Suprapubic skin (tissue), 3 donors: ENCODE measurements around the gene CYTH1.

Experiments
- CTCF ChIP-seq, 2 donors: fragments of 200-600 bp in 1 of 2; fragments of 450-650 bp in 1 of 2; sonication (generic) in 1 of 2; IDR thresholded peaks; one replicate each; pipeline ENCODE4 v1.5.1; 2016 to 2019; ENCODE audit warnings: antibody characterized with exemption in 2 of 2, mild to moderate bottlenecking in 1 of 2, moderate library complexity in 1 of 2
- EP300 ChIP-seq: sonication (generic); formaldehyde crosslinking; IDR thresholded peaks from one replicate; pipeline ENCODE4 v1.6.1; 2017; ENCODE audit warnings: antibody characterized with exemption
- POLR2A ChIP-seq, 2 donors: fragments of 450-650 bp; IDR thresholded peaks; one replicate each; pipeline ENCODE4 v1.6.1; 2017; ENCODE audit warnings: antibody characterized with exemption in 2 of 2, mild to moderate bottlenecking in 2 of 2, moderate library complexity in 2 of 2

- TF ChIP-seq CTCF (IDR thresholded peaks at IDR 0.05) (no peak), POLR2A (IDR thresholded peaks at IDR 0.05) (no peak), EP300 (no peak)
Measured at GRCh38 chr17:78696016-78696982, 85.8 kb downstream of the CYTH1 start.
